OCI-M2 (cell line): Measurements from ENCODE around the gene LRRC55.

Source experiments
- DNase-seq: peaks from one replicate; lab custom pipeline; 2025; ENCODE audit not compliant: unreplicated experiment; lab: John Stamatoyannopoulos, UW

LRRC55 gene

GRCh38 chr11:57181678-57182305 is at the start of gene LRRC55:
TSS of gene LRRC55 (plus strand) at chr11:57181953. CDS start at chr11:57182023, 70 bp downstream.
- no peak for DNase-seq

GRCh38 chr11:57133366-57134038 is 48.3 kb upstream of the LRRC55 start:
- DNase-seq: no peak

GRCh38 chr11:57134284-57134683 is 47.5 kb upstream of the LRRC55 start:
- no peak for DNase-seq

- no peak for DNase-seq
Observed at GRCh38 chr11:57135020-57135751, 46.6 kb upstream of the LRRC55 start.

- DNase-seq: no peak
Observed at GRCh38 chr11:57140568-57140967, 41.2 kb upstream of the LRRC55 start.

- no peak for DNase-seq
Observed at GRCh38 chr11:57143459-57143858, 38.3 kb upstream of the LRRC55 start.

- no peak for DNase-seq
Observed at GRCh38 chr11:57144075-57144474, 37.7 kb upstream of the LRRC55 start.

GRCh38 chr11:57144531-57145320 is 37.0 kb upstream of the LRRC55 start:
- DNase-seq: no peak

GRCh38 chr11:57146301-57146700 is 35.5 kb upstream of the LRRC55 start:
- DNase-seq: no peak

GRCh38 chr11:57148621-57149020 is 33.1 kb upstream of the LRRC55 start:
- no peak for DNase-seq

- no peak for DNase-seq
Observed at GRCh38 chr11:57150454-57150917, 31.3 kb upstream of the LRRC55 start.

- no peak for DNase-seq
Observed at GRCh38 chr11:57152134-57152533, 29.6 kb upstream of the LRRC55 start.

- DNase-seq: no peak
Observed at GRCh38 chr11:57153448-57153847, 28.3 kb upstream of the LRRC55 start.

- no peak for DNase-seq
Observed at GRCh38 chr11:57154739-57155138, 27.0 kb upstream of the LRRC55 start.

GRCh38 chr11:57155400-57155799 is 26.4 kb upstream of the LRRC55 start:
- DNase-seq: no peak

- DNase-seq: no peak
Observed at GRCh38 chr11:57155838-57156607, 25.7 kb upstream of the LRRC55 start.

- no peak for DNase-seq
Observed at GRCh38 chr11:57156928-57157327, 24.8 kb upstream of the LRRC55 start.

GRCh38 chr11:57157624-57158023 is 24.1 kb upstream of the LRRC55 start:
- no peak for DNase-seq

- DNase-seq: no peak
Observed at GRCh38 chr11:57158180-57158579, 23.6 kb upstream of the LRRC55 start.

GRCh38 chr11:57158599-57158998 is 23.2 kb upstream of the LRRC55 start:
- no peak for DNase-seq
